ENCODE data around the gene AGTRAP. TPM values are rescaled to one million over a fixed set of nuclear protein-coding genes. Genes with fewer than 3 reads are reported as not detected.

Gene AGTRAP
- total RNA-seq, 2 donors from 2014 or later = 18.2 to 34.9 TPM

- Histone ChIP-seq H3K27me3 (no peaks in the 10 kb centered on the region), H3K27ac (no peak overlapping the region), H3K36me3 (no peaks in the 10 kb centered on the region), H3K4me1 (no peaks in the 10 kb centered on the region), H3K9ac (ENCODE audit: low read depth in 2 of 2, low read length in 2 of 2) (no peak overlapping the region), H3K9me3 (no peaks in the 10 kb centered on the region), H3K4me3 (no peak overlapping the region)
- DNase-seq = no peak
- TF ChIP-seq CTCF (IDR thresholded peaks at IDR 0.05) = no peak
- intact Hi-C loops (cut with DNase I) = no loop called here
Measured at GRCh38 chr1:11778336-11778735, 42.4 kb downstream of the AGTRAP start.

GRCh38 chr1:11778844-11779623, 43.1 kb downstream of the AGTRAP start:
- Histone ChIP-seq H3K4me3 (no peak overlapping the region), H3K27ac (no peak overlapping the region), H3K36me3 (no peaks in the 10 kb centered on the region), H3K4me1 (no peaks in the 10 kb centered on the region), H3K9ac (ENCODE audit: low read depth in 2 of 2, low read length in 2 of 2) (no peak overlapping the region), H3K27me3 (no peaks in the 10 kb centered on the region), H3K9me3 (no peaks in the 10 kb centered on the region)
- DNase-seq = no peak
- no peak for TF ChIP-seq CTCF (IDR thresholded peaks at IDR 0.05)
- intact Hi-C loops (cut with DNase I) = no loop called here

GRCh38 chr1:11779715-11780379, 43.9 kb downstream of the AGTRAP start:
- Histone ChIP-seq H3K4me1 (no peaks in the 10 kb centered on the region), H3K9ac (ENCODE audit: low read depth in 2 of 2, low read length in 2 of 2) (no peak overlapping the region), H3K9me3 (no peaks in the 10 kb centered on the region), H3K27me3 (no peaks in the 10 kb centered on the region), H3K36me3 (no peaks in the 10 kb centered on the region), H3K27ac (no peak overlapping the region), H3K4me3 (no peak overlapping the region)
- intact Hi-C loops (cut with DNase I) = no loop called here
- no peak for DNase-seq
- TF ChIP-seq CTCF (IDR thresholded peaks at IDR 0.05) = no peak

- intact Hi-C loops (cut with DNase I) = no loop called here
- Histone ChIP-seq H3K4me1 (no peaks in the 10 kb centered on the region), H3K36me3 (no peaks in the 10 kb centered on the region), H3K27me3 (no peaks in the 10 kb centered on the region), H3K27ac (no peak overlapping the region), H3K9me3 (no peaks in the 10 kb centered on the region), H3K4me3 (no peak overlapping the region), H3K9ac (ENCODE audit: low read depth in 2 of 2, low read length in 2 of 2) (no peak overlapping the region)
- DNase-seq = no peak
- no peak for TF ChIP-seq CTCF (IDR thresholded peaks at IDR 0.05)
Measured at GRCh38 chr1:11780380-11781147, 44.6 kb downstream of the AGTRAP start.

DNA sequence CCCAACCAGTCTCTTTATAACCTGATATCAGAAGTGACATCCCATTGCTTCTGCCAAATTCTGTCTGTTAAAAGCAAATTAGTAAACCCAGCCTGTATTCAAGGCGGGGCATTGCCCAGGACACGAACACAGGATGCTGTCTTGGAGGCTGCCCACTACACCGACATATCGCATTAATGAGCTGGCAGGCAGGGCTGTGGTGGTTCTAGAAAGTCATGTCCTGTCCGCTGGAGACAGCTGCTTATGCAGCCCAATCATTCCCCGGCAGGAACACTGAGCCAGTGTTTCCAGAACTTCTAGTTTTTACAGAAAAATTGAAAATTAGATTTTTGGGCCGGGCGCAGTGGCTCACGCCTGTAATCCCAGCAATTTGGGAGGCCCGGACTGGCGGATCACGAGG, 45.4 kb downstream of the AGTRAP start:
- DNase-seq = no peak
- Histone ChIP-seq H3K4me3 (no peak overlapping the region), H3K4me1 (no peaks in the 10 kb centered on the region), H3K27ac (no peak overlapping the region), H3K27me3 (no peaks in the 10 kb centered on the region), H3K9ac (ENCODE audit: low read depth in 2 of 2, low read length in 2 of 2) (no peak overlapping the region), H3K36me3 (no peaks in the 10 kb centered on the region), H3K9me3 (no peaks in the 10 kb centered on the region)
- intact Hi-C loops (cut with DNase I) = no loop called here
- no peak for TF ChIP-seq CTCF (IDR thresholded peaks at IDR 0.05)
